Mammary epithelial cell (primary cell): ENCODE results near the gene TCP1.

Source experiments
- EZH2 ChIP-seq: IDR thresholded peaks from 2 replicates; pipeline ENCODE4 v1.6.1; 2012; ENCODE audit warnings: low read length, inconsistent platforms, borderline replicate concordance
- TF ChIP-seq, protein P1 (sequence below), 2 donors: IDR thresholded peaks in 1 of 2; conservative IDR thresholded peaks in 1 of 2; 2 replicates each; pipeline ENCODE4 v1.5.1; 2011 to 2012; ENCODE audit warnings: inconsistent platforms in 2 of 2, low read length in 2 of 2, mild to moderate bottlenecking in 2 of 2, control low read depth in 1 of 2, low read depth in 1 of 2; ENCODE audit not compliant: insufficient read depth in 1 of 2; ENCODE audit errors: extremely low read depth in 1 of 2

DNA sequence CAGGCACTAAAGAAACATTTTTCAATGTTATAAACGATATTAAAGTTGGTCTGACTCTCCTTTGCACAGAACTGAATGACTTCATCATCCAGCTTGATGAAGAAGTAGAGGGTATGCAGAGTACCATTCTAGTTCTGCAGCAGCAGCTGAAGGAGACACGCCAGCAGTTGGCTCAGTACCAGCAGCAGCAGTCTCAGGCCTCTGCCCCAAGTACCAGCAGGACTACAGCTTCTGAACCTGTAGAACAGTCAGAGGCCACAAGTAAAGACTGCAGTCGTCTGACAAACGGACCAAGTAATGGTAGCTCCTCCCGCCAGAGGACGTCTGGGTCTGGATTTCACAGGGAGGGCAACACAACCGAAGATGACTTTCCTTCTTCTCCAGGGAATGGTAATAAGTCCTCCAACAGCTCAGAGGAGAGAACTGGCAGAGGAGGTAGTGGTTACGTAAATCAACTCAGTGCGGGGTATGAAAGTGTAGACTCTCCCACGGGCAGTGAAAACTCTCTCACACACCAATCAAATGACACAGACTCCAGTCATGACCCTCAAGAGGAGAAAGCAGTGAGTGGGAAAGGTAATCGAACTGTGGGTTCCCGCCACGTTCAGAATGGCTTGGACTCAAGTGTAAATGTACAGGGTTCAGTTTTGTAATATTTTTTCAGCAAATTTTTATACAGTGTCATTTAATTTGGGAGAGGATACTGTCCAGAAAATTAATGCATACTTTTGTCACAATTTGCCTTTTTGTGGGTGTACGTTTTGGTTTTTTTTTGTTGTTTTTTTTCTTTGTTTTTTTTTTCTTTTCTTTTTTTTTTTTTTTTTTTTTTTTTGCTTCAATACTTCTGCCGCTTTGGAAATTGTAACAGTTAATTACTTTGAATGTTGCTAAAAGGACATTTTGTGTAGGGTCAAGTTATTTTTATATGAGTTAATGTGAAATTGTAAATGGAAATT is 34.2 kb downstream of the TCP1 start:
- TF ChIP-seq, protein P1, sequence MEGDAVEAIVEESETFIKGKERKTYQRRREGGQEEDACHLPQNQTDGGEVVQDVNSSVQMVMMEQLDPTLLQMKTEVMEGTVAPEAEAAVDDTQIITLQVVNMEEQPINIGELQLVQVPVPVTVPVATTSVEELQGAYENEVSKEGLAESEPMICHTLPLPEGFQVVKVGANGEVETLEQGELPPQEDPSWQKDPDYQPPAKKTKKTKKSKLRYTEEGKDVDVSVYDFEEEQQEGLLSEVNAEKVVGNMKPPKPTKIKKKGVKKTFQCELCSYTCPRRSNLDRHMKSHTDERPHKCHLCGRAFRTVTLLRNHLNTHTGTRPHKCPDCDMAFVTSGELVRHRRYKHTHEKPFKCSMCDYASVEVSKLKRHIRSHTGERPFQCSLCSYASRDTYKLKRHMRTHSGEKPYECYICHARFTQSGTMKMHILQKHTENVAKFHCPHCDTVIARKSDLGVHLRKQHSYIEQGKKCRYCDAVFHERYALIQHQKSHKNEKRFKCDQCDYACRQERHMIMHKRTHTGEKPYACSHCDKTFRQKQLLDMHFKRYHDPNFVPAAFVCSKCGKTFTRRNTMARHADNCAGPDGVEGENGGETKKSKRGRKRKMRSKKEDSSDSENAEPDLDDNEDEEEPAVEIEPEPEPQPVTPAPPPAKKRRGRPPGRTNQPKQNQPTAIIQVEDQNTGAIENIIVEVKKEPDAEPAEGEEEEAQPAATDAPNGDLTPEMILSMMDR (conservative IDR thresholded peaks at IDR 0.05 in 1 of 2, IDR thresholded peaks at IDR 0.05 in 1 of 2; ENCODE audit: extremely low read depth in 1 of 2, insufficient read depth in 1 of 2, low read depth in 1 of 2, low read length in 2 of 2) = no peak
- TF ChIP-seq EZH2 = no peak
